Calu3 (cell line): ENCODE results near the gene EIF6. TPM values are rescaled to one million over a fixed set of nuclear protein-coding genes. Genes with fewer than 3 reads are reported as not detected.

Experiments
- Bru-seq: library from RNA; stranded (reverse); fragments of 400-500 nt; gene quantifications from one replicate; lab custom pipeline; 2021; lab: Mats Ljungman, UMichigan
- BruChase-seq, 2 experiments: library from RNA; stranded (reverse); fragments of 400-500 nt; gene quantifications; one replicate each; lab custom pipeline; 2021; lab: Mats Ljungman, UMichigan
- BruUV-seq: library from RNA; stranded (reverse); fragments of 400-500 nt; replicated peaks from 2 replicates; lab custom pipeline; 2021; lab: Mats Ljungman, UMichigan
- CTCF ChIA-PET: fragments of 300-600 bp; sonication (Branson Sonifier 250); formaldehyde crosslinking; loops from one replicate; lab custom pipeline; 2022; ENCODE audit warnings: antibody characterized with exemption; lab: Charles Lee
- DNase-seq: peaks from one replicate; pipeline ENCODE4 v3.0.0; 2022
- H3K27ac Mint-ChIP-seq: one replicate; pipeline ENCODE4 v1.8.0; 2022; ENCODE audit warnings: mixed read lengths; ENCODE audit not compliant: unreplicated experiment
- H3K27me3 Mint-ChIP-seq: one replicate; pipeline ENCODE4 v1.8.0; 2022; ENCODE audit warnings: mixed read lengths; ENCODE audit not compliant: unreplicated experiment
- H3K36me3 Mint-ChIP-seq: one replicate; pipeline ENCODE4 v1.8.0; 2022; ENCODE audit warnings: mild to moderate bottlenecking, moderate library complexity, mixed read lengths; ENCODE audit not compliant: insufficient read depth, unreplicated experiment
- H3K4me1 Mint-ChIP-seq: one replicate; pipeline ENCODE4 v1.8.0; 2022; ENCODE audit warnings: mild to moderate bottlenecking, low read depth, mixed read lengths; ENCODE audit not compliant: unreplicated experiment
- H3K4me3 Mint-ChIP-seq: one replicate; pipeline ENCODE4 v1.8.0; 2022; ENCODE audit warnings: mild to moderate bottlenecking, low read depth, moderate library complexity, mixed read lengths; ENCODE audit not compliant: unreplicated experiment
- H3K9me3 Mint-ChIP-seq: one replicate; pipeline ENCODE4 v1.8.0; 2022; ENCODE audit warnings: low read depth, mixed read lengths; ENCODE audit not compliant: unreplicated experiment
- CTCF ChIP-seq: fragments of 200-600 bp; IDR thresholded peaks from one replicate; pipeline ENCODE4 v1.8.0; 2022; ENCODE audit warnings: antibody characterized with exemption; ENCODE audit not compliant: unreplicated experiment
- intact Hi-C: fragments of 100-400 bp; cut with micrococcal nuclease; formaldehyde crosslinking; loops from one replicate; pipeline ENCODE4 v1.10.0; 2022; ENCODE audit not compliant: unreplicated experiment
- long read RNA-seq: library from polyadenylated mRNA; stranded (forward); transcript quantifications from one replicate; pipeline ENCODE4 v2.0.0, GENCODE V29; 2022
- total RNA-seq: library from RNA; stranded (reverse); gene quantifications from 2 replicates; pipeline ENCODE4 v1.2.3, GENCODE V29; 2022

Gene EIF6
- 271 and 317 TPM in 2 replicates for total RNA-seq
- percentile 95 among the genes with signal in this experiment for Bru-seq, nascent RNA
- BruChase-seq, experiment 1, labeled RNA remaining after a 6-hour chase = percentile 96 among the genes with signal in this experiment
- percentile 91 among the genes with signal in this experiment for BruChase-seq, experiment 2, labeled RNA remaining after a 2-hour chase
- long read RNA-seq, transcript EIF6-203 (7 exons, 1,289 nt) = major isoform, 371 of 606 reads
- long read RNA-seq, transcript EIF6-202 (5 exons, 1,017 nt) = minor isoform, 11 of 606 reads
- long read RNA-seq, transcript EIF6-201 (6 exons, 1,252 nt) = minor isoform, 125 of 606 reads
- long read RNA-seq, transcript EIF6-206 (6 exons, 932 nt) = minor isoform, 22 of 606 reads
- long read RNA-seq, partial matches to known transcripts = 53 of 606 reads
- long read RNA-seq, other reads (novel, unspliced or antisense) = 24 of 606 reads

GRCh38 chr20:35284267-35284991 lies at the start of gene EIF6:
Gene EIF6, minus strand, starts transcription at chr20:35284772. Its CDS starts 285 bp downstream, at chr20:35284487.
- TF ChIP-seq CTCF = no peak
- peaks cover 69% of the 10 kb centered on the region for H3K36me3 Mint-ChIP-seq
- peak within 1 kb of the TSS; percentile 77 for H3K27ac Mint-ChIP-seq
- CTCF ChIA-PET = interaction anchor here (0.6 to 2.1 kb wide), 8 partner anchors 9 to 139 kb away, joined by 3 to 25 read pairs (median 5); no protein-coding TSS in a partner anchor
- H3K27me3 Mint-ChIP-seq = no peaks in the 10 kb centered on the region
- intact Hi-C loops = loop anchor here (1.0 kb wide), 1 partner anchor 20 kb away; no protein-coding TSS in a partner anchor
- peak within 1 kb of the TSS; percentile 83 for H3K4me3 Mint-ChIP-seq
- H3K4me1 Mint-ChIP-seq = peaks cover 29% of the 10 kb centered on the region
- no TSS peak for BruUV-seq
- no peaks in the 10 kb centered on the region for H3K9me3 Mint-ChIP-seq
- DNase-seq = peak; percentile 95

GRCh38 chr20:35333606-35334005 lies 49.0 kb upstream of the EIF6 start:
- Mint-ChIP-seq H3K36me3 (no peaks in the 10 kb centered on the region), H3K9me3 (no peaks in the 10 kb centered on the region), H3K4me3 (no peak overlapping the region), H3K27ac (no peak overlapping the region), H3K27me3 (no peaks in the 10 kb centered on the region), H3K4me1 (peaks cover 18% of the 10 kb centered on the region)
- no peak for TF ChIP-seq CTCF
- no TSS peak for BruUV-seq
- DNase-seq = no peak
- CTCF ChIA-PET = interaction anchor here (0.6 kb wide), 1 partner anchor 1000 kb away, joined by 3 read pairs; no protein-coding TSS in a partner anchor
- intact Hi-C loops = no loop called here

GRCh38 chr20:35332540-35333200 lies 48.1 kb upstream of the EIF6 start:
- DNase-seq = no peak
- Mint-ChIP-seq H3K9me3 (no peaks in the 10 kb centered on the region), H3K27me3 (no peaks in the 10 kb centered on the region), H3K4me1 (peaks cover 24% of the 10 kb centered on the region), H3K36me3 (no peaks in the 10 kb centered on the region), H3K27ac (no peak overlapping the region), H3K4me3 (no peak overlapping the region)
- no peak for TF ChIP-seq CTCF
- CTCF ChIA-PET = interaction anchor here (0.6 to 4.6 kb wide), 2 partner anchors 29 to 1001 kb away, joined by 3 to 85 read pairs; no protein-coding TSS in a partner anchor
- intact Hi-C loops = no loop called here
- no TSS peak for BruUV-seq
